Neural cell (in vitro differentiated cells): ENCODE results near the gene ACOT2. TPM values are rescaled to one million over a fixed set of nuclear protein-coding genes. Genes with fewer than 3 reads are reported as not detected.
"Not testable (repeated sequence)": the region's sequence is repeated elsewhere in the genome, so short reads cannot be mapped to it uniquely, and the experiment has no call there.

Source experiments
- H2AFZ ChIP-seq: fragments of 200-600, 300-800 bp; sonication (generic), shearing (Covaris generic); 2 replicates; pipeline ENCODE4 v1.6.0; 2014; ENCODE audit warnings: low read depth, mild to moderate bottlenecking, antibody characterized with exemption, low read length, moderate library complexity
- H3F3A ChIP-seq: fragments of 200-600 bp; shearing (Covaris generic); 2 replicates; pipeline ENCODE4 v1.6.1; 2016; ENCODE audit warnings: mild to moderate bottlenecking, moderate library complexity, mixed read lengths, antibody characterized with exemption, low read length; ENCODE audit not compliant: insufficient read depth, poor library complexity, severe bottlenecking
- H3K27ac ChIP-seq: fragments of 200-600, 300-800 bp; sonication (generic), shearing (Covaris generic); 2 replicates; pipeline ENCODE4 v1.5.1; 2014; ENCODE audit warnings: mild to moderate bottlenecking, low read length, moderate library complexity
- H3K27me3 ChIP-seq: fragments of 300-800, 200-600 bp; sonication (generic), shearing (Covaris generic); 2 replicates; pipeline ENCODE4 v1.6.0; 2014; ENCODE audit warnings: mild to moderate bottlenecking, low read depth, low read length, moderate library complexity; ENCODE audit not compliant: insufficient read depth
- H3K36me3 ChIP-seq: fragments of 300-800, 200-600 bp; sonication (generic), shearing (Covaris generic); 2 replicates; pipeline ENCODE4 v1.5.1; 2014; ENCODE audit warnings: mild to moderate bottlenecking, antibody characterized with exemption, low read length, moderate library complexity; ENCODE audit not compliant: insufficient read depth
- H3K4me2 ChIP-seq: fragments of 300-800, 200-600 bp; sonication (generic), shearing (Covaris generic); 2 replicates; pipeline ENCODE4 v1.6.0; 2014; ENCODE audit warnings: mild to moderate bottlenecking, low read length
- H3K4me3 ChIP-seq: fragments of 300-800, 200-600 bp; sonication (generic), shearing (Covaris generic); 2 replicates; pipeline ENCODE4 v1.5.1; 2014; ENCODE audit warnings: mild to moderate bottlenecking, low read length, moderate library complexity
- H3K79me2 ChIP-seq: fragments of 200-600 bp; shearing (Covaris generic); replicated peaks from 2 replicates; pipeline ENCODE4 v1.6.0; 2014; ENCODE audit warnings: mild to moderate bottlenecking, low read length, moderate library complexity; ENCODE audit not compliant: insufficient read depth
- H3K9ac ChIP-seq: fragments of 300-800, 200-600 bp; sonication (generic), shearing (Covaris generic); 2 replicates; pipeline ENCODE4 v1.6.1; 2016; ENCODE audit warnings: mild to moderate bottlenecking, low read length, mixed read lengths
- H3K9me2 ChIP-seq: fragments of 200-600 bp; shearing (Covaris generic); 2 replicates; pipeline ENCODE4 v1.6.1; 2016; ENCODE audit warnings: mild to moderate bottlenecking, low read length, mixed read lengths; ENCODE audit not compliant: insufficient read depth
- H3K9me3 ChIP-seq: fragments of 200-600, 300-800 bp; sonication (generic), shearing (Covaris generic); 2 replicates; pipeline ENCODE4 v1.6.1; 2016; ENCODE audit warnings: mild to moderate bottlenecking, mixed run types, low read length, moderate library complexity, mixed read lengths
- H4K20me1 ChIP-seq: fragments of 200-600 bp; shearing (Covaris generic); 2 replicates; pipeline ENCODE4 v1.6.1; 2016; ENCODE audit warnings: mild to moderate bottlenecking, mixed run types; ENCODE audit not compliant: insufficient read depth
- EP300 ChIP-seq: fragments of 450-650 bp; conservative IDR thresholded peaks from 2 replicates; pipeline ENCODE4 v1.6.1; 2014; ENCODE audit warnings: antibody characterized with exemption, mild to moderate bottlenecking, moderate library complexity; ENCODE audit not compliant: poor library complexity, severe bottlenecking
- EZH2 ChIP-seq: fragments of 200-600, 300-800 bp; shearing (Covaris generic), sonication (generic); IDR thresholded peaks from 2 replicates; pipeline ENCODE4 v1.6.1; 2014; ENCODE audit warnings: antibody characterized with exemption, low read length, borderline replicate concordance, mild to moderate bottlenecking; ENCODE audit not compliant: insufficient read depth, poor library complexity, severe bottlenecking
- MXI1 ChIP-seq: fragments of 450-650 bp; conservative IDR thresholded peaks from 2 replicates; pipeline ENCODE4 v1.6.1; 2014; ENCODE audit warnings: antibody characterized with exemption, mild to moderate bottlenecking; ENCODE audit not compliant: poor library complexity, severe bottlenecking
- POLR2AphosphoS5 ChIP-seq: IDR thresholded peaks from 2 replicates; pipeline ENCODE4 v1.6.1; 2012
- RAD21 ChIP-seq: fragments of 450-650 bp; conservative IDR thresholded peaks from 2 replicates; pipeline ENCODE4 v1.6.1; 2014; ENCODE audit warnings: antibody characterized with exemption, mild to moderate bottlenecking, moderate library complexity
- SMC3 ChIP-seq: fragments of 450-650 bp; conservative IDR thresholded peaks from 2 replicates; pipeline ENCODE4 v1.6.1; 2014; ENCODE audit warnings: antibody characterized with exemption, mild to moderate bottlenecking, moderate library complexity; ENCODE audit not compliant: poor library complexity
- TAF1 ChIP-seq: IDR thresholded peaks from 2 replicates; pipeline ENCODE4 v1.6.1; 2012; ENCODE audit warnings: low read depth
- polyA plus RNA-seq: library from polyadenylated mRNA; depleted of rRNA; stranded (reverse); fragments of >200 nt; gene quantifications from 2 replicates; pipeline ENCODE4 v1.2.3, GENCODE V29; 2014
- TF ChIP-seq, protein P1 (sequence below): IDR thresholded peaks from 2 replicates; pipeline ENCODE4 v1.6.1; 2012; ENCODE audit warnings: borderline replicate concordance
- TF ChIP-seq, protein P2 (sequence below): fragments of 450-650 bp; IDR thresholded peaks from 2 replicates; pipeline ENCODE4 v1.5.1; 2014; ENCODE audit warnings: antibody characterized with exemption, mild to moderate bottlenecking, moderate library complexity; ENCODE audit not compliant: poor library complexity, severe bottlenecking

Gene ACOT2
- polyA plus RNA-seq, 1 donor from 2014 or later = 1.7 TPM

DNA sequence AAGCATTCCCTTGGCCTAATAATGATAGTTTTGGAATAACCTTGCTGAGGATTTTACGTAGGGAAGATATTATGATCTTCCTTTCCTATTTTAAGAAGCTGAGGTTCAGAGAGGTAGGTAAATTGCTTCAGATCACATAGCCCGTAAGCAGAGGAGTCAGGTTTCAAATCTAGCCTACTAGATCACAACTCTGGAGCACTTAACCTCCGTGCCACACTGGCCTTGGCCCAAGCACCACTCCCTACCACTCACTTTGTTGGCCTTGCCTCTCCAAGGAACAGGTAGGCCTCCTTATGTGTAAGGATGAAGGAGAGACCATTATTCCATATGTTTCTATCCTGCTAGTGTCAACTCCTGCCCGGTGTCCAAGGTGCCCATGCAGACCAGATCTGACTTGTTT is 44.5 kb upstream of the ACOT2 start:
- no peaks in the 10 kb centered on the region for H3F3A ChIP-seq
- no peak overlapping the region for H3K4me3 ChIP-seq
- no peak overlapping the region for H3K27ac ChIP-seq
- no peaks in the 10 kb centered on the region for H4K20me1 ChIP-seq
- no peaks in the 10 kb centered on the region for H3K79me2 ChIP-seq
- no peaks in the 10 kb centered on the region for H3K27me3 ChIP-seq
- no peak overlapping the region for H3K4me2 ChIP-seq
- H3K9me2 ChIP-seq = no peaks in the 10 kb centered on the region
- no peaks in the 10 kb centered on the region for H3K9me3 ChIP-seq
- no peaks in the 10 kb centered on the region for H3K36me3 ChIP-seq
- H2AFZ ChIP-seq = no peak overlapping the region
- TF ChIP-seq TAF1 (no peak), SMC3 (no peak), MXI1 (no peak), EP300 (no peak), EZH2 (no peak), RAD21 (no peak), POLR2AphosphoS5 (no peak)
- TF ChIP-seq, protein P1, sequence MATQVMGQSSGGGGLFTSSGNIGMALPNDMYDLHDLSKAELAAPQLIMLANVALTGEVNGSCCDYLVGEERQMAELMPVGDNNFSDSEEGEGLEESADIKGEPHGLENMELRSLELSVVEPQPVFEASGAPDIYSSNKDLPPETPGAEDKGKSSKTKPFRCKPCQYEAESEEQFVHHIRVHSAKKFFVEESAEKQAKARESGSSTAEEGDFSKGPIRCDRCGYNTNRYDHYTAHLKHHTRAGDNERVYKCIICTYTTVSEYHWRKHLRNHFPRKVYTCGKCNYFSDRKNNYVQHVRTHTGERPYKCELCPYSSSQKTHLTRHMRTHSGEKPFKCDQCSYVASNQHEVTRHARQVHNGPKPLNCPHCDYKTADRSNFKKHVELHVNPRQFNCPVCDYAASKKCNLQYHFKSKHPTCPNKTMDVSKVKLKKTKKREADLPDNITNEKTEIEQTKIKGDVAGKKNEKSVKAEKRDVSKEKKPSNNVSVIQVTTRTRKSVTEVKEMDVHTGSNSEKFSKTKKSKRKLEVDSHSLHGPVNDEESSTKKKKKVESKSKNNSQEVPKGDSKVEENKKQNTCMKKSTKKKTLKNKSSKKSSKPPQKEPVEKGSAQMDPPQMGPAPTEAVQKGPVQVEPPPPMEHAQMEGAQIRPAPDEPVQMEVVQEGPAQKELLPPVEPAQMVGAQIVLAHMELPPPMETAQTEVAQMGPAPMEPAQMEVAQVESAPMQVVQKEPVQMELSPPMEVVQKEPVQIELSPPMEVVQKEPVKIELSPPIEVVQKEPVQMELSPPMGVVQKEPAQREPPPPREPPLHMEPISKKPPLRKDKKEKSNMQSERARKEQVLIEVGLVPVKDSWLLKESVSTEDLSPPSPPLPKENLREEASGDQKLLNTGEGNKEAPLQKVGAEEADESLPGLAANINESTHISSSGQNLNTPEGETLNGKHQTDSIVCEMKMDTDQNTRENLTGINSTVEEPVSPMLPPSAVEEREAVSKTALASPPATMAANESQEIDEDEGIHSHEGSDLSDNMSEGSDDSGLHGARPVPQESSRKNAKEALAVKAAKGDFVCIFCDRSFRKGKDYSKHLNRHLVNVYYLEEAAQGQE = no peak
- TF ChIP-seq, protein P2, sequence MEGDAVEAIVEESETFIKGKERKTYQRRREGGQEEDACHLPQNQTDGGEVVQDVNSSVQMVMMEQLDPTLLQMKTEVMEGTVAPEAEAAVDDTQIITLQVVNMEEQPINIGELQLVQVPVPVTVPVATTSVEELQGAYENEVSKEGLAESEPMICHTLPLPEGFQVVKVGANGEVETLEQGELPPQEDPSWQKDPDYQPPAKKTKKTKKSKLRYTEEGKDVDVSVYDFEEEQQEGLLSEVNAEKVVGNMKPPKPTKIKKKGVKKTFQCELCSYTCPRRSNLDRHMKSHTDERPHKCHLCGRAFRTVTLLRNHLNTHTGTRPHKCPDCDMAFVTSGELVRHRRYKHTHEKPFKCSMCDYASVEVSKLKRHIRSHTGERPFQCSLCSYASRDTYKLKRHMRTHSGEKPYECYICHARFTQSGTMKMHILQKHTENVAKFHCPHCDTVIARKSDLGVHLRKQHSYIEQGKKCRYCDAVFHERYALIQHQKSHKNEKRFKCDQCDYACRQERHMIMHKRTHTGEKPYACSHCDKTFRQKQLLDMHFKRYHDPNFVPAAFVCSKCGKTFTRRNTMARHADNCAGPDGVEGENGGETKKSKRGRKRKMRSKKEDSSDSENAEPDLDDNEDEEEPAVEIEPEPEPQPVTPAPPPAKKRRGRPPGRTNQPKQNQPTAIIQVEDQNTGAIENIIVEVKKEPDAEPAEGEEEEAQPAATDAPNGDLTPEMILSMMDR = no peak
- no peak overlapping the region for H3K9ac ChIP-seq

DNA sequence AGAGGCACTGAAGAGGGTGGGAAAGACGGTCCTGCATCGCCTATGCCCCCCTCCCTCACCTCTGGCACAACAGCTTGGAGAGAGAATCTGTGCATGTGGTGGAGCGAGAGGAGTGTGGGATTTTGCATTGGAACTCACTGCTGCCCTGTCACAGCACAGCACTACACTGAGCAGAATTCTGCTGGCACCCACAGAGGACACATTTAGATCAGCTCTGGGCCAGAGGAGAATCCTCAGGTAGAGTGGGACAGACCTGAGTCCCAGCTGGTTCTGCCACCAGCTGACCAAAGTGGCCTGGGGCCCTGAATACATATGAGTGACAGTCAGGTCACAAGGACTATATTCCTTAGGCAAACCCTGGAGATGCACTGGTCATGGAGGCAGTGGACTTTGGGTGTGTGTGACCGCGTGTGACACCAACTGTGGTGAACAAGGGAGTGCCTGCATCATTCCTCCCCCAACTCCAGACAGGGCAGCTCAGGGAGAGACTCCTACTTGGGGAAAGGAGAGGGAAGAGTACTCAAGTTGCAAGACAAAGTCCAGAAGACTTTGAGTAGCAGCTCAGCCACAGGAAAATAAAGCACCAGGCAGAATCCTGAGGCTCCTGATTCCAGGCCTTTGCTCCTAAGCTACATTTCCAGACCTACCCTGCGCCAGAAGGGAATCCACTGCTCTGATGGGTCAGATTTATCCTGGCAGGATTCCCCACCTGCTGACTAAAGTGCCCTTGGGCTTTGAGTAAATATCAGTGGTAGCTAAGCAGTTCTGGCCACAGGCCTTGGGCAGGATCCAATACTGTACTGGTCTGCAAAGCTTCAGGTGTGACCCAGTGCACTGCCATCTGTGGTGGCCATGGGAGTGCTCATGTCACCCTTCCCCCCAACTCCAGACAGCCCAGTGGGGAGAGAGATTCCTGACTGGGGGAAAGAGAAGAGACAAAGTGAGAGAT is 42.7 kb upstream of the ACOT2 start:
- Histone ChIP-seq H3K9ac (no peak overlapping the region), H3K36me3 (no peaks in the 10 kb centered on the region), H3K9me3 (no peaks in the 10 kb centered on the region), H2AFZ (no peak overlapping the region), H3K27me3 (no peaks in the 10 kb centered on the region), H3K79me2 (no peaks in the 10 kb centered on the region), H3K9me2 (no peaks in the 10 kb centered on the region), H3K27ac (no peak overlapping the region), H3K4me3 (no peak overlapping the region), H3K4me2 (no peak overlapping the region), H4K20me1 (no peaks in the 10 kb centered on the region), H3F3A (no peaks in the 10 kb centered on the region)
- TF ChIP-seq EP300 (no peak), POLR2AphosphoS5 (no peak), TAF1 (no peak), SMC3 (no peak), RAD21 (no peak), EZH2 (no peak), MXI1 (no peak)
- TF ChIP-seq, protein P1 = no peak
- TF ChIP-seq, protein P2 = no peak

DNA sequence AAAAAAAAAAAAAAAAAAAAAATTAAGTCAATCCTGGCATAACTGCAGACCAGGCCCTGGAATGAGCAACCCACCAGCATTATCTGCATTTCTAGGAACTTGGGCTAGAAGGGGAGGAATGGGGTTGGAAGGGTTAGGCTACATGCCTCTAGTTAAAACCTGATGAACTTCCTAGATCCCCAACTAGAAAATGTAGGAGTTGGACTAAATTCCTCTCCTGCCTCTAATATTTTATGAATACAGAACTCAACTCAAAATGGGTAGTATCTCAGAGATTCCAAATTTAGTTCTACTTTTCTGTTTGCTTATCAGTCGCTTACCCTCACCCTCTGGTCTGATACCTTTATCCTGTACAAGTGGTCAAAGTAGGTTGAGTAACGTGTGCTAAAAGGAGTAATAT is 39.7 kb upstream of the ACOT2 start:
- not testable (repeated sequence) for H3K4me3 ChIP-seq, H3K4me2 ChIP-seq, H3F3A ChIP-seq, H3K27ac ChIP-seq, H3K9me3 ChIP-seq, H3K79me2 ChIP-seq, H2AFZ ChIP-seq, H3K36me3 ChIP-seq, H3K9me2 ChIP-seq, H4K20me1 ChIP-seq, H3K27me3 ChIP-seq, H3K9ac ChIP-seq
